ENCODE measurements around the gene C16orf89. TPM values are rescaled to one million over a fixed set of nuclear protein-coding genes. Genes with fewer than 3 reads are reported as not detected.
"Not testable (repeated sequence)": the region's sequence is repeated elsewhere in the genome, so short reads cannot be mapped to it uniquely, and the experiment has no call there.

Gene C16orf89
- total RNA-seq, 1 donor from 2014 or later = not detected

DNA sequence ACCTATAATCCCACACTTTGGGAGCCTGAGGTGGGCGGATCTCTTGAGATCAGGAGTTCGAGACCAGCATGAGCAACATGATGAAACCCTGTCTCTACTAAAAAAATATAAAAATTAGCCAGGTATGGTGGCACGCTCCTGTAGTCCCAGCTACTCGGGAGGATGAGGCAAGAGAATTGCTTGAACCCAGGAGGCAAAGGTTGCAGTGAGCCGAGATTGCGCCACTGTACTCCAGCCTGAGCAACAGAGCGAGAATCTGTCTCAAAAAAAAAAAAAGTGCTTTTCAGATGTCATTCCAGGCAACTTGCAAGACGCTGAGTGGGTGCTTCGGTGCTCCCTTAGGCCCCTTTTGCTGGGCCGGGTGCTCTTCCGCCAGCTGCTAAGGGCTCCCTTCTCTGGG lies 21.2 kb downstream of the C16orf89 start:
- H3K4me1 Mint-ChIP-seq (ENCODE audit: low read depth); DNase-seq (ENCODE audit: low spot score); H3K27me3 Mint-ChIP-seq (ENCODE audit: low read depth); H3K36me3 Mint-ChIP-seq (ENCODE audit: low read depth); H3K27ac Mint-ChIP-seq; H3K4me3 Mint-ChIP-seq (ENCODE audit: low read depth); H3K9me3 Mint-ChIP-seq; intact Hi-C loops (cut with micrococcal nuclease): not testable (repeated sequence)

DNA sequence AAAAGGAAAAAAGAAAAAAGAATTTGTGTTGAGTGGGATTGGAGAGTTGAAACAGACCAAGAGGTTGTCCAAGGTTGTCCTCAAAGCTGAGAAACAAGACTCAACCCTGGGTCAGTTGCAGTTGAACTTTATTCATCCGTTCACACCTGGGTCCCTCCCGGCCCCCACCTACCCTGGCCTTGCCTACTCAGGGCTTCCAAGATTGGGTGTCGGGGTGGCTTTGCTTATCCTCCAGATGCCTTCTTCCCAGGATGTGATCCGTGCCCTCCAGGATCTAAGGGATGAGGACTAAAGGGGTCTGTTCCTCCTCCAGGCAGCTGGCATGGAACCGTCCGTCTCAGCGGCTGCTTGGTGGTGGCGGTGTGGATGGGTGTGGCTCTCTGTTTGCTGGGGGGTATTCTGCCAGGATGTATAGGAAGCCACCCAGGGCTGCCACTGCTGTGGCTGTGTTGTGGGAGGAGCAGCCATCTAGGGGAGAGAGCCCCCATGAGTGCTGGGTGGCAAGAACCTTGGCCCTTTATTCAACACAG lies 21.7 kb downstream of the C16orf89 start:
- no peaks in the 10 kb centered on the region for H3K9me3 Mint-ChIP-seq
- no peak overlapping the region for H3K27ac Mint-ChIP-seq
- no peaks in the 10 kb centered on the region for H3K36me3 Mint-ChIP-seq (ENCODE audit: low read depth)
- peaks cover 4% of the 10 kb centered on the region for H3K27me3 Mint-ChIP-seq (ENCODE audit: low read depth)
- H3K4me1 Mint-ChIP-seq (ENCODE audit: low read depth) = no peaks in the 10 kb centered on the region
- DNase-seq (ENCODE audit: low spot score) = no peak
- no peak overlapping the region for H3K4me3 Mint-ChIP-seq (ENCODE audit: low read depth)
- intact Hi-C loops (cut with micrococcal nuclease) = no loop called here

DNA sequence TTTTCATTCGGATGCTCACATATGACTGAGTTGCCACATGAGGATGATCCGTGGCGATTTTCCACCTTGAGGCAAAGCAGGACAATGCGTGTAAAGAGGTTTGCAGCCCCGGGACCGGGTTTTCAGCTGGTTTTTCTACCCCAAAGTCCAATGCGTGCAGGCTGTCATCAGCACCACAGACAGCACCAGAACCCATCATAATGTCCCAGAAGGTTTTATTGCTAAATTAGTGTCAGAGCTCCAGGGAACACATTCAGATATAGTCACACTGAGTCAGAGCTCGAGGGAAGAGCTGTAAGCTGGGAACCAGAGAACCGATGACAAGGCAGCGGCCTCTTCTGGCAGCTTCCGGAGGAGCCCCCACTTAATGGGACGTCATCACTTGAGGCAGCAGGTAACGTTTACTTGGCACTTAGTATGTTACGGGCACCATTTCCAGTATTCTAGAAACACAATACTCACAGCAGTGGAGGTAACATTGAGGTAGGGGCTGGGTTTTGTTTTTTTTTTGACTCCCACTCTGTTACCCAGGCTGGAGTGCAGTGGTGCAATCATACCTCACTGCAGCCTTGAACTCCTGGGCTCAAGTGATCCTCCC lies 23.1 kb downstream of the C16orf89 start:
- Mint-ChIP-seq H3K27me3 (ENCODE audit: low read depth) (no peaks in the 10 kb centered on the region), H3K4me3 (ENCODE audit: low read depth) (no peak overlapping the region), H3K36me3 (ENCODE audit: low read depth) (no peaks in the 10 kb centered on the region), H3K9me3 (no peaks in the 10 kb centered on the region), H3K27ac (no peak overlapping the region), H3K4me1 (ENCODE audit: low read depth) (no peaks in the 10 kb centered on the region)
- no peak for DNase-seq (ENCODE audit: low spot score)
- intact Hi-C loops (cut with micrococcal nuclease) = no loop called here

DNA sequence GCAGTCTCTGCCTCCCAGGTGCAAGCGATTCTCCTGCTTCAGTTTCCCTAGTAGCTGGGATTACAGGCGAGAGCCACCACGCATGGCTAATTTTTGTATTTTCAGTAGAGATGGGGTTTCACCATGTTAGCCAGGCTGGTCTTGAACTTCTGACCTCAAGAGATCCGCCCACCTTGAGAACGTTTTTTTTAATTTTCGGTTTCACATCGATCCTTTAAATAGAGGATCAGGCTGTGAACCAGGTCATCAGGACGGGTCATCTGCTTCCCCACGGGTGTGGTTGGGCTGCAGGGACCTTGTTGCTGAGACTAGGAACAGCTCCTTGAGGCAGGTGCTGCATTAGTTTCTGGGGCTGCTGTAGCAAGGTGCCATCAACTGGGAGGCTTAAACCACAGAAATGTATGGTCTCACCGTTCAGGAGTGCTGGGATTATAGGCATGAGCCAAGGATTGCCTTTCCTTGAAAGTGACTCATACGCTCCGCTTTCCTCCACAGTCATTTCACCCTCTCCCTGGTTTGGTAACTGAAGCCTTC lies 24.1 kb downstream of the C16orf89 start:
- no peak for DNase-seq (ENCODE audit: low spot score)
- no peaks in the 10 kb centered on the region for H3K4me1 Mint-ChIP-seq (ENCODE audit: low read depth)
- H3K27ac Mint-ChIP-seq = no peak overlapping the region
- no peaks in the 10 kb centered on the region for H3K9me3 Mint-ChIP-seq
- H3K27me3 Mint-ChIP-seq (ENCODE audit: low read depth) = no peaks in the 10 kb centered on the region
- H3K36me3 Mint-ChIP-seq (ENCODE audit: low read depth) = no peaks in the 10 kb centered on the region
- H3K4me3 Mint-ChIP-seq (ENCODE audit: low read depth) = no peak overlapping the region
- intact Hi-C loops (cut with micrococcal nuclease) = no loop called here

DNA sequence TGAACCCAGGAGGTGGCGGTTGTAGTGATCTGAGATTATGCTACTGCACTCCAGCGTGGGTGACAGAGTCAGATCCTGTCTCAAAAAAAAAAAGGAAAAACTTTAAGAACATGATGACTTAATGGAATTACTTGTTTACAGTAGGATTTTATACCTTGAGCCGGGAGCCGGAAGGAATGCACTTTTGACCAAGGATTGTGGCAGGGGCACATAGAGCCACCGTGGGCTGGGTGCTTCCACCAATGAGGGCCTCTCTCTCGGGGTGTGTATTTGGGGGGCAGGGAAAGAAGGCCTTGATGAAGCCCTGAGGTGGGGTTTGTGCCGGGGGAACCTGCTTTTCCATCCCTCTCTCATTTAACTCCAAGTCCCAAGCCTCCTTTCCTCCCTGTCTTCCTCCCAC lies 25.3 kb downstream of the C16orf89 start:
- H3K4me3 Mint-ChIP-seq (ENCODE audit: low read depth) = no peak overlapping the region
- intact Hi-C loops (cut with micrococcal nuclease) = no loop called here
- no peak overlapping the region for H3K27ac Mint-ChIP-seq
- H3K27me3 Mint-ChIP-seq (ENCODE audit: low read depth) = no peaks in the 10 kb centered on the region
- no peaks in the 10 kb centered on the region for H3K36me3 Mint-ChIP-seq (ENCODE audit: low read depth)
- no peaks in the 10 kb centered on the region for H3K4me1 Mint-ChIP-seq (ENCODE audit: low read depth)
- no peak for DNase-seq (ENCODE audit: low spot score)
- H3K9me3 Mint-ChIP-seq = no peaks in the 10 kb centered on the region

DNA sequence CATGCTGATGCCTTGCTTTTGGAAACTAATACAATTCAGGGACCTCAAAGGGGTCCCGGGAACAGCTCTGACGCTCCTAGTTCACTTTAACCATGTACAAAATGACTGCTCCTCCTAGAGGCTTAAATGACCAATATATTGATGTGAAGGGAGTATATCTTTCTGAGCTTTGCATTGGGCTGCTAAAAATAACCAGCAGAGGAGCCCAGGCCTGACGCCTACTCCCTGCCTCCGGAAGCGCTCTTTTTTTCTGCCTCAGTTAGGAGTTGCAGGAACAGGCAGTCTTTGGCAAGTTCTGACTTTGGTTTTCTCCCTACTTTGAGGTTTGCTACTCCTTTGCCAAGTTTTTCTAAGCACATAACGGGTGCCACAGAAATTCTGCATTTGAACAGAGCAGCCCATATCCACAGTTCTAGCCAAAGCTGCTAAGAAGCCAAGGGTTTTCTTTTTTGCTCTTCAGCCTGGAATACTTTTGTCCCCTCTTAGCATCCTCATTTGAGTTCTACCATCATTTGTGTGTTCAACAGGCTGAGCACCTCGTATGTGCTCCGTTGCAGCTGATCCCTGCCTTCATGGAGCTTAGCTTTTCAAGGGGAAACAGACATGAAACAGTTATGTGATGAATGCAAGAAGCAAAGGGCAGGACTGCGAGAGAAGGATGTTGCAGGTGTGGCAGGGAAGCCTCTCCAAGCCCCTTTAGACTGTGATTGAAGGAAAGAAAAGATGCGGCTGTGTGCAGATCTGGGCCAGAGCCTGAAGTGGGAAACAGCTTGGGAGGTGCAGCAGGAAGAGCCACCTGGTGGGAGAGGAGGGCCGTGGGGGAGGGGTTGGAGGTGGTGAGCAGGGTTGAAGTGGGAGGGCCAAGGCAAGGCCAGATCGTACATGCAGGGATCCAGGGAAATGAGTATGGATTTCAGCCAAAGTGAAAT lies 29.3 kb downstream of the C16orf89 start:
- intact Hi-C loops (cut with micrococcal nuclease) = no loop called here
- no peaks in the 10 kb centered on the region for H3K36me3 Mint-ChIP-seq (ENCODE audit: low read depth)
- no peaks in the 10 kb centered on the region for H3K27me3 Mint-ChIP-seq (ENCODE audit: low read depth)
- no peak overlapping the region for H3K4me3 Mint-ChIP-seq (ENCODE audit: low read depth)
- no peak overlapping the region for H3K27ac Mint-ChIP-seq
- no peaks in the 10 kb centered on the region for H3K9me3 Mint-ChIP-seq
- no peak for DNase-seq (ENCODE audit: low spot score)
- H3K4me1 Mint-ChIP-seq (ENCODE audit: low read depth) = peaks cover 11% of the 10 kb centered on the region

DNA sequence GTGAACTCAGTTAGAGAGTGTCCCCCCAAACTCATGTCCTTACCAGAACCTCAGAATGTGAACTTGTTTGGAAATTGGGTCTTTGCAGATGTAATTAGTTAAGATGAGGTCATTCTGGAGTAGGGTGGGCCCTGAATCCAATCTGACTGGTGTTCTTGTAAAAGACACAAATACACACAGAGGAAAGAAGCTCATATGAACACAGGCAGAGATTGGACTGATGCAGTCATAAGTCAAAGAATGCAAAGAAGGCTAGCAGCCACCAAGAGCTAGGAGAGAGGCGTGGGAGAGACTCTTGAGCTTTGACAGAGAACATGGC lies 29.9 kb downstream of the C16orf89 start:
- Mint-ChIP-seq H3K27me3 (ENCODE audit: low read depth) (no peaks in the 10 kb centered on the region), H3K36me3 (ENCODE audit: low read depth) (no peaks in the 10 kb centered on the region), H3K9me3 (no peaks in the 10 kb centered on the region), H3K4me3 (ENCODE audit: low read depth) (no peak overlapping the region), H3K27ac (no peak overlapping the region), H3K4me1 (ENCODE audit: low read depth) (peaks cover 11% of the 10 kb centered on the region)
- intact Hi-C loops (cut with micrococcal nuclease) = no loop called here
- no peak for DNase-seq (ENCODE audit: low spot score)

DNA sequence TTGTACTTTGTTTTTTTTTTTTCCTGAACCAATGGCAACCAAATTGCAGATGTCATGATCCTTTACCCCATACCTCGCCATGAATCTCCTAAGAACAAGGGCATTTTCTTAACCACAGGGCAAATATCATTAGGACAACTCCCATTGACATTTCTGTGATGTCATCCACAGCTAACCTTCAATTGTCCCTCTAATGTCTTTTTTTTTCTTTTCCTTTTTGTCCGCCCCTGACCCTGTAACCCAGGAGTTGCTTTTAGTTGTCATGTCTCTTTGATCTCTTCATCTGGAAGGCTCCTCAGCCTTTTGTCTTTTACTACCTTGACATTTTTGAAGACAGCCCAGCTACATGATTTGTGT lies 31.6 kb downstream of the C16orf89 start:
- peak overlapping the region; percentile 68 for H3K27ac Mint-ChIP-seq
- H3K36me3 Mint-ChIP-seq (ENCODE audit: low read depth) = no peaks in the 10 kb centered on the region
- intact Hi-C loops (cut with micrococcal nuclease) = loop anchor here (5.0 kb wide), 1 partner anchor 38 kb away; the partner anchor contains the start of gene ALG1
- H3K4me1 Mint-ChIP-seq (ENCODE audit: low read depth) = peaks cover 11% of the 10 kb centered on the region
- no peaks in the 10 kb centered on the region for H3K27me3 Mint-ChIP-seq (ENCODE audit: low read depth)
- DNase-seq (ENCODE audit: low spot score) = no peak
- no peaks in the 10 kb centered on the region for H3K9me3 Mint-ChIP-seq
- peak overlapping the region; percentile 82 for H3K4me3 Mint-ChIP-seq (ENCODE audit: low read depth)

DNA sequence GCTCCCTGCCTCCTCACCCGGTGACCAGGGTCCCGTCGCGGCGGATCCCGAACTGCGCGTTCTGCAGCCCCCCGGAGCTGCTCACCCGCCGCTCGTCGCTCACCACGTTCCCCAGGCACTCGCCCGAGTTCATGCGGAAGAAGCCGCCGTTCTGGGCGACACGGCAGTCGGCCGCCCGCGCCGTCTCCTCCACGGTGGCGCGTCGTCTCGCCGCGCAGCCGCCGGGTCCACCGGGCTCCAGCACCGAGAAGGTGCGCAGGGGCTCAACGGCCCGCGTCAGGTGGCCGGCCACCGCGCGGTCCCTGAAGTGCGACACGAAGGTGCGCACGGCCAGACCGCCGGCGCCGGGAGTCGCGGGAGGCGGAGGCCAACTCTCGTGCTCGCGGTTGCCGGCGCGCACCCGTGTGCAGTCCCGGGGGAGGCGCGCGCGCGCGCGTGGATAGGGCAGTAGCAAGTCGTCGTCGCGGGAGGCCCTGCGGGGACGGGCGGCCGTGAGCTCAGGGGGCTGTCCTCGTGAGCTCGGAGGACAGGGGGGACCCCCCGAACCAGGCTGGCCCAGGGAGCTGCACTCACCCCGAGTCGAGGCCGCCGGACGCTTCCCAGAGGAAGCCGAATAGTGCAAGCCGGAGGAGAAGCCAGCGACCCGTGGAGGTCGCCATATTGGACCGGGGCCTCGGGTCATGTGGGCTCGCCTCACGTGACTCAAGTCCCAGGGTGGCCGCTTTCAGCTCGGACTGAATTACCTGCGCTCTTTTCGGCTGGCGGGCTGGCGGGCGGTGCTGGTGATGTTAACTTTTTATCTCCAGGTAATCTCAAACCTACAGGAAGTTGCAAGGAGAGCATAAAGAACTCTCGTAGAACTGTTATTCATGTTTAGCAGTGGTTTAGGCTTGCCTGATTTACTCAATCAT lies 32.2 kb downstream of the C16orf89 start, which contains the start of gene NAGPA:
NAGPA (minus strand) TSS at position 680 of the 911 bp plus-strand sequence; CDS start at position 659, 21 bp downstream.
- peaks cover 11% of the 10 kb centered on the region for H3K4me1 Mint-ChIP-seq (ENCODE audit: low read depth)
- H3K36me3 Mint-ChIP-seq (ENCODE audit: low read depth) = no peaks in the 10 kb centered on the region
- intact Hi-C loops (cut with micrococcal nuclease) = loop anchor here (5.0 kb wide), 1 partner anchor 39 kb away; the partner anchor contains the start of gene ALG1

DNA sequence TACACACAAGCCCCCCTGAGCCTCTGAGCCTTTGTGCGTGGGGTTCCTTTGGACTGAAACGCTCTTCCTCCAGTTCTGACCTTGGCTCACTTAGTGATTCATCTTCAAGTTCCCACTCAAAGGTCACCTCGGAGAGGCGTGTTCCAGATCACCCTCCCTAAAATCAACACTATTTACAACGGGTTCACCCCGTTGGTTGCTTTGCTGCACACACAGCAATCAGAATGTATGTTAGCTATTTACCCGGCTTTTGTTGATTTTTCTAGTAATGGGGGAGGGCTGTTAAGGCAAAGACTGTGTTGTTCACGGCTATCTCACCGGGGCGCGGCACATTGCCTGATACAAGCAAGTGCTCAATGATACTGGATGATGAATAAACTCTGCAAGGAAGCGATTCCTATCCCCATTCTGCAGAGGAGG lies 33.0 kb downstream of the C16orf89 start:
- DNase-seq (ENCODE audit: low spot score) = no peak
- Mint-ChIP-seq H3K27me3 (ENCODE audit: low read depth) (no peaks in the 10 kb centered on the region), H3K9me3 (no peaks in the 10 kb centered on the region), H3K4me1 (ENCODE audit: low read depth) (peaks cover 11% of the 10 kb centered on the region), H3K27ac (no peak overlapping the region), H3K36me3 (ENCODE audit: low read depth) (no peaks in the 10 kb centered on the region), H3K4me3 (ENCODE audit: low read depth) (peak overlapping the region; percentile 73)
- intact Hi-C loops (cut with micrococcal nuclease) = loop anchor here (5.0 kb wide), 1 partner anchor 40 kb away; the partner anchor contains the start of gene ALG1

More for the DNA sequence above, 32.2 kb downstream of the C16orf89 start, which contains the start of gene NAGPA:
- Mint-ChIP-seq H3K27ac (peak within 1 kb of the TSS; percentile 68), H3K9me3 (no peaks in the 10 kb centered on the region), H3K27me3 (ENCODE audit: low read depth) (no peaks in the 10 kb centered on the region), H3K4me3 (ENCODE audit: low read depth) (peak within 1 kb of the TSS; percentile 82)
- peak; percentile 79 for DNase-seq (ENCODE audit: low spot score)

DNA sequence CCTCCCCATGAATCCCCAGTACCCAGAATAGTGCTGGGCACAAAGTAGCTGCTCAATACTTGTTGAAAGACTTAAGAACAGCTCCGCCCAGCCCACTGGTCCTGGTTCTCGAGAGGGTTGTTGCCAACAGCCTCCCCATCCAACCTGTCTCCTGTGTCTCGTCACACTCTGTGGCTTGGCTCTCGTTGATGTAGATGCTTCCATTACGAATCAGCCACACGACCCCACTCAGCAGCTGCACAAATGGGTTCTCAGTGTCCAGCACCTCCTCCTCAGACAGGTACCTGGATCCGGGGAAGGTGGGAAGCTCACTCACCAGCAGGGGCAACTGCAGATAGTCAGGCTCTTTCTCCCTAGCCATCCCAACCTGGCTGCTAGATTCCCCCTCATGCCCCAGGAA lies 34.2 kb downstream of the C16orf89 start:
- Mint-ChIP-seq H3K4me3 (ENCODE audit: low read depth) (peak overlapping the region; percentile 49), H3K4me1 (ENCODE audit: low read depth) (peaks cover 11% of the 10 kb centered on the region), H3K9me3 (no peaks in the 10 kb centered on the region), H3K27ac (no peak overlapping the region), H3K27me3 (ENCODE audit: low read depth) (no peaks in the 10 kb centered on the region), H3K36me3 (ENCODE audit: low read depth) (no peaks in the 10 kb centered on the region)
- DNase-seq (ENCODE audit: low spot score) = no peak
- intact Hi-C loops (cut with micrococcal nuclease) = loop anchor here (5.0 kb wide), 1 partner anchor 41 kb away; the partner anchor contains the start of gene ALG1

DNA sequence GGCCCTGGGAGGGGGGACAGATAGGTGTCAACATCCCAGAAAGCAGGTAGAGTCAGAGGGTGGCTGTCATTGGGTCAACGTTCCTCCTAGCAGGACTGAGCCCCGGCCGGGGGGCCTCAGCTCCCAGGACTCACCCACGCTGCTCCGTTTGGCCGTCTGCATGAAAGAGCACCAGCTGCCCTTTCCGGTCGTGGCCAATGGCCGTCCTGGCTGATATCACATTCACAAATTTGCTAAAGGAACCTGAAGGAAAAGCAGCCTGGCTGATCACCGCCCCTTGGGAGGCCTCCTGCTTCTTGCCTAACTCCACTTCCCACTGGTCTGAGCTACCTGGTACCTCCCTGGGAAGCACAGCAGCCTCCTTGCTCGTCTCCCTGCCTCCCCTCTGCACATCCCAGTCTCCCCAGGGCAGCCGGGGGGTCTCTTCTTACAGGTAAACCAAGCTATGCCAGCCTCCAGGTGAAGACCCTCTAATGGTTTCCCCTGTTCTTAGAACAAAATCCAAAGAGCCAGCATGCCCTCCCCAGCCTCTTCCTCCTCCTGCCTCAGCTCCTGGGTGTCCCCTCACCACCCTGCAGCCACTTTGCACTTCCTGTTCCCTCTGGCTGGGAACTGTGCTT lies 35.4 kb downstream of the C16orf89 start:
- H3K4me3 Mint-ChIP-seq (ENCODE audit: low read depth) = no peak overlapping the region
- H3K4me1 Mint-ChIP-seq (ENCODE audit: low read depth) = peaks cover 11% of the 10 kb centered on the region
- no peaks in the 10 kb centered on the region for H3K27me3 Mint-ChIP-seq (ENCODE audit: low read depth)
- DNase-seq (ENCODE audit: low spot score) = no peak
- no peak overlapping the region for H3K27ac Mint-ChIP-seq
- H3K36me3 Mint-ChIP-seq (ENCODE audit: low read depth) = no peaks in the 10 kb centered on the region
- intact Hi-C loops (cut with micrococcal nuclease) = loop anchor here (5.0 kb wide), 1 partner anchor 42 kb away; the partner anchor contains the start of gene ALG1
- no peaks in the 10 kb centered on the region for H3K9me3 Mint-ChIP-seq
